K562 (cell line): ENCODE measurements around the gene TUBG2. TPM values are rescaled to one million over a fixed set of nuclear protein-coding genes. Genes with fewer than 3 reads are reported as not detected.

ENCODE experiments used
- CHD7 ChIP-seq: fragments of 200-600 bp; sonication (generic); IDR thresholded peaks from one replicate; pipeline ENCODE4 v1.6.1; 2012; ENCODE audit warnings: mild to moderate bottlenecking, low read depth, low read length, inconsistent platforms
- CREB1 ChIP-seq, 2 experiments: sonication (generic) in 1 of 2; formaldehyde crosslinking in 1 of 2; IDR thresholded peaks; 2 replicates each; pipeline versions ENCODE4 v1.6.1 to v1.8.0; 2012 to 2022; ENCODE audit warnings: inconsistent platforms in 1 of 2, mild to moderate bottlenecking in 1 of 2, missing genetic modification reagents in 1 of 2, moderate library complexity in 1 of 2
- EGR1 ChIP-seq: fragments of 450-650 bp; conservative IDR thresholded peaks from 2 replicates; pipeline ENCODE4 v1.6.1; 2017; ENCODE audit warnings: mild to moderate bottlenecking
- ELK1 ChIP-seq: sonication (generic); formaldehyde crosslinking; IDR thresholded peaks from 2 replicates; pipeline ENCODE4 v1.8.1; 2022; ENCODE audit warnings: missing genetic modification reagents
- HCFC1 ChIP-seq: IDR thresholded peaks from 2 replicates; pipeline ENCODE4 v1.6.1; 2012; ENCODE audit warnings: low read depth, low read length, improper control_type of control experiment
- HDAC3 ChIP-seq: fragments of 450-650 bp; IDR thresholded peaks from 2 replicates; pipeline ENCODE4 v1.6.1; 2018; ENCODE audit warnings: borderline replicate concordance, mild to moderate bottlenecking, moderate library complexity; ENCODE audit not compliant: partially characterized antibody
- JUND ChIP-seq, 2 experiments: IDR thresholded peaks; 2 replicates in 1 of 2; 3 replicates in 1 of 2; pipeline ENCODE4 v1.6.1; 2011; ENCODE audit warnings: borderline replicate concordance in 2 of 2, low read depth in 2 of 2, low read length in 2 of 2, improper control_type of control experiment in 1 of 2, missing biosample characterization in 1 of 2, missing genetic modification characterization in 1 of 2, missing genetic modification reagents in 1 of 2
- KLF1 ChIP-seq: fragments of 450-650 bp; IDR thresholded peaks from 2 replicates; pipeline ENCODE4 v1.6.1; 2016; ENCODE audit warnings: missing genetic modification characterization, missing compliant biosample characterization
- SAP30 ChIP-seq: fragments of 200-600 bp; sonication (generic); IDR thresholded peaks from 2 replicates; pipeline ENCODE4 v1.6.1; 2012; ENCODE audit warnings: borderline replicate concordance, low read depth, mild to moderate bottlenecking, moderate library complexity, low read length, control low read depth, inconsistent platforms; ENCODE audit not compliant: insufficient read depth, poor library complexity, severe bottlenecking
- TCF3 ChIP-seq: sonication (generic); formaldehyde crosslinking; IDR thresholded peaks from 2 replicates; pipeline ENCODE4 v1.4.0; 2020; ENCODE audit warnings: mild to moderate bottlenecking, missing genetic modification reagents
- TCF7L2 ChIP-seq: fragments of 150-350 bp; IDR thresholded peaks from 2 replicates; pipeline ENCODE4 v1.6.1; 2016; ENCODE audit warnings: low read depth, mild to moderate bottlenecking, low read length, moderate library complexity
- ZNF23 ChIP-seq: fragments of 250-450 bp; sonication (Bioruptor Pico); IDR thresholded peaks from 2 replicates; pipeline ENCODE4 v1.4.0; 2020; ENCODE audit warnings: mild to moderate bottlenecking
- polyA plus RNA-seq, 8 experiments: library from polyadenylated mRNA; depleted of rRNA in 4 of 8; stranded (reverse) in 5 of 8; unstranded in 3 of 8; fragments of >200 nt; fragmentation: Nextera tagmentation in 2 of 8; fragmentation: Illumina TruSeq in 1 of 8; extraction: Ambion mirVana in 2 of 8; extraction: Trizol in 1 of 8; gene quantifications; 2 replicates each; pipeline versions ENCODE4 v1.2.1 to v1.2.3, GENCODE V29; 2011 to 2014; ENCODE audit warnings: inconsistent platforms in 1 of 8, missing spikeins in 1 of 8
- total RNA-seq, 7 experiments: library from RNA; depleted of rRNA in 6 of 7; stranded (reverse); fragments of >200 nt in 6 of 7; fragmentation: Illumina TruSeq in 2 of 7; extraction: Trizol in 2 of 7; gene quantifications; 2 replicates each; pipeline versions ENCODE4 v1.2.1 to v1.2.3, GENCODE V29; 2011 to 2021; ENCODE audit warnings: low replicate concordance in 1 of 7

TUBG2 gene
- total and polyA plus RNA-seq, 9 of the 15 experiments (the other 6 are each of a cell fraction or from before 2014, with no cell fraction given), result 0.09 to 0.80 (median 0.24) TPM; not detected in 2

GRCh38 chr17:42629411-42630009 is 29.6 kb upstream of the TUBG2 start (continued):
- no peak for TF ChIP-seq CHD7
- no peak for TF ChIP-seq CREB1 (IDR thresholded peaks at IDR 0.05)
- no peak for TF ChIP-seq CREB1 (CRISPR knock-in tag; IDR thresholded peaks at IDR 0.05)
- no peak for TF ChIP-seq HCFC1
- TF ChIP-seq TCF3 (CRISPR knock-in tag), result peak; percentile 81
- no peak for TF ChIP-seq TCF7L2
- TF ChIP-seq EGR1, result no peak
- TF ChIP-seq JUND (IDR thresholded peaks at IDR 0.05; ENCODE audit: borderline replicate concordance, low read depth, low read length), result no peak
- TF ChIP-seq JUND (tag; IDR thresholded peaks at IDR 0.05; ENCODE audit: borderline replicate concordance, low read depth, low read length), result peak; percentile 10; the same call in 1 of the 3 replicates
- no peak for TF ChIP-seq ELK1 (CRISPR knock-in tag)
- TF ChIP-seq HDAC3, result peak; percentile 66
- TF ChIP-seq KLF1, result no peak
- TF ChIP-seq SAP30, result no peak
- TF ChIP-seq ZNF23 (CRISPR knock-in tag), result no peak
